T-cell (primary cell): ENCODE results near the gene NEIL3. TPM values are rescaled to one million over a fixed set of nuclear protein-coding genes. Genes with fewer than 3 reads are reported as not detected.

Source experiments
- ATAC-seq, 4 experiments: fragments of 200-7000 bp in 3 of 4; fragments of 150-1000 bp in 1 of 4; cut with Tn5 transposase; replicated peaks in 1 of 4; 1 replicate in 3 of 4; 2 replicates in 1 of 4; pipeline ENCODE4 v1.10.0; 2021; ENCODE audit warnings: moderate library complexity in 3 of 4, mild to moderate bottlenecking in 2 of 4, moderate number of reproducible peaks in 1 of 4
- CTCF ChIA-PET, 2 donors: fragments of 300-600 bp; sonication (Branson Sonifier 250); formaldehyde crosslinking; loops; one replicate each; lab custom pipeline; 2022; ENCODE audit warnings: antibody characterized with exemption in 2 of 2; lab: Charles Lee
- POLR2A ChIA-PET, 2 donors: fragments of 300-600 bp; sonication (Branson Sonifier 250); formaldehyde crosslinking; loops; one replicate each; lab custom pipeline; 2022; ENCODE audit warnings: antibody characterized with exemption in 2 of 2; lab: Charles Lee
- DNase-seq, 35 experiments: peaks; one replicate each; pipeline versions ENCODE4 v3.0.0 to v3.0.0-alpha.2; 2013 to 2023
- H3K27ac ChIP-seq: one replicate; pipeline ENCODE4 v1.5.1; 2013; ENCODE audit warnings: low read length
- H3K27me3 ChIP-seq, 2 experiments: replicated peaks in 1 of 2; 1 replicate in 1 of 2; 2 replicates in 1 of 2; pipeline versions ENCODE4 v1.6.1 to v1.7.0; 2013; ENCODE audit warnings: low read length in 1 of 2, mixed read lengths in 1 of 2; ENCODE audit not compliant: control insufficient read depth in 2 of 2, insufficient read depth in 2 of 2; ENCODE audit errors: extremely low read depth in 1 of 2
- H3K36me3 ChIP-seq, 2 donors: 1 replicate in 1 of 2; 2 replicates in 1 of 2; pipeline versions ENCODE4 v1.6.1 to v1.7.0; 2013; ENCODE audit warnings: low read length in 1 of 2; ENCODE audit not compliant: control insufficient read depth in 2 of 2, insufficient read depth in 1 of 2; ENCODE audit errors: extremely low read depth in 1 of 2
- H3K4me1 ChIP-seq, 2 experiments: 1 replicate in 1 of 2; 2 replicates in 1 of 2; pipeline versions ENCODE4 v1.6.1 to v1.7.0; 2013; ENCODE audit warnings: low read length in 2 of 2, mixed read lengths in 1 of 2; ENCODE audit not compliant: insufficient read depth in 2 of 2, control insufficient read depth in 1 of 2; ENCODE audit errors: extremely low read depth in 1 of 2
- H3K4me3 ChIP-seq, 2 donors: 1 replicate in 1 of 2; 2 replicates in 1 of 2; pipeline versions ENCODE4 v1.5.1 to v1.7.0; 2013; ENCODE audit warnings: mild to moderate bottlenecking in 2 of 2, low read length in 1 of 2, moderate library complexity in 1 of 2; ENCODE audit not compliant: control insufficient read depth in 1 of 2; ENCODE audit errors: extremely low read depth in 1 of 2
- H3K9me3 ChIP-seq: 2 replicates; pipeline ENCODE4 v1.7.0; 2013
- H3K27ac Mint-ChIP-seq, 2 donors: one replicate each; pipeline ENCODE4 v1.8.0; 2020 to 2021; ENCODE audit warnings: mild to moderate bottlenecking in 2 of 2, mixed read lengths in 2 of 2
- H3K27me3 Mint-ChIP-seq, 2 donors: one replicate each; pipeline ENCODE4 v1.8.0; 2021 to 2022; ENCODE audit warnings: mixed read lengths in 2 of 2
- H3K36me3 Mint-ChIP-seq: one replicate; pipeline ENCODE4 v1.8.0; 2021; ENCODE audit warnings: mixed read lengths
- H3K4me1 Mint-ChIP-seq, 3 donors: one replicate each; pipeline ENCODE4 v1.8.0; 2020 to 2022; ENCODE audit warnings: mixed read lengths in 3 of 3, mild to moderate bottlenecking in 1 of 3
- H3K4me3 Mint-ChIP-seq, 3 donors: one replicate each; pipeline ENCODE4 v1.8.0; 2020 to 2022; ENCODE audit warnings: mild to moderate bottlenecking in 3 of 3, mixed read lengths in 3 of 3, moderate library complexity in 3 of 3
- H3K9me3 Mint-ChIP-seq, 3 donors: one replicate each; pipeline ENCODE4 v1.8.0; 2020 to 2022; ENCODE audit warnings: mixed read lengths in 3 of 3
- WGBS: methylation state at CpG from one replicate; pipeline ENCODE4 v1.1.5; 2013; ENCODE audit warnings: missing lambda C conversion rate; ENCODE audit not compliant: insufficient coverage; 5-methylcytosine and 5-hydroxymethylcytosine counted together
- total RNA-seq, 35 experiments: library from RNA in 6 of 35; stranded (reverse) in 6 of 35; fragments of 120-200 nt in 1 of 35; gene quantifications; one replicate each; pipeline versions ENCODE4 v1.2.1 to v1.2.4 and lab custom pipeline; 2013 to 2026

Gene NEIL3
- total RNA-seq, 5 donors from 2014 or later (not counting 1 experiment from before 2014, with no cell fraction given) = 0.25 to 0.90 (median 0.44) TPM

DNA sequence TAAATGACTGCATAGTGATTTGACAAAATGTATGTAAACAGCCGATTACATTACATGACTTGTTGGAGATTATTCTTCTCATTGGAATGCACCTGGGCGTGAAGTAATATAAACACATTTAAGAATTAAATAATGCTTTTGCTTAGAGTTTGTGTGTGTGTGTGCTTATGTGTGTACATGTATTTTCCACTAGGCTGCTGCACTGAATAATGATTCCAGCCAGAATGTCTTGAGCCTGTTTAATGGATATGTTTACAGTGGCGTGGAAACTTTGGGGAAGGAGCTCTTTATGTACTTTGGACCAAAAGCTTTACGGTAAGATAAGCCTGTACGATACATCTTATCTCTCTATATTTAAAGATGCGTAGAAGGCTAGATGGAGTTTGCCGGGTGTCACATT lies 12.6 kb downstream of the NEIL3 start:
- no peak overlapping the region for H3K4me3 Mint-ChIP-seq

DNA sequence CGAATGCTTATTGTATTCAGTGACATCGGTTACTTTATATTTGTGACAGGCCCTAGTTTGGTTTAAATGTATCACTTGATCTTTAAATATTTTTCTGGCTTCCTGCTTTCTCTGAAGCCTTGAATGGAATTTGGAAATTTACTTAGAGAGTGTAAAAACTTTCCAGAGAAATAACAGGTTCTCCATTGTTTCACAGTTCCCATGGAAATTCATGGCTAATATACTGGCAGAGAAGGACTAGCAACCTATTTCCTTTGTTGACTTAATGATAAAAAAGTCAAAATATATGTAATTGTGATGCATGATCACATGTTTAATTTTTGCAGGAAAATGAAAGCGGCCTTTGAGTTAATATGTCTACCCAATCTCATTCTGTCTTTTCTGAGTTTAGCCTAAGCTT lies 13.2 kb downstream of the NEIL3 start:
- Mint-ChIP-seq H3K4me1 (peaks cover 22 to 60% (median 33%) of the 10 kb centered on the region in 3 donors), H3K9me3 (no peaks in the 10 kb centered on the region), H3K36me3 (no peaks in the 10 kb centered on the region), H3K4me3 (no peak overlapping the region), H3K27ac (no peak overlapping the region), H3K27me3 (no peaks in the 10 kb centered on the region)
- DNase-seq (no peak), ATAC-seq (no peak)
- ChIA-PET POLR2A (interaction anchor here in 1 of 2 donors (1.5 kb wide), 1 partner anchor 8 kb away, joined by 3 read pairs; no protein-coding TSS in a partner anchor), CTCF (interaction anchor here in 1 of 2 donors (0.6 to 1.3 kb wide), 2 partner anchors 13 kb away, joined by 4 to 5 read pairs; partner anchors contain the start of gene NEIL3)
- no CpG with 5 or more reads among the region's 3 CpGs for WGBS
- H3K27me3 ChIP-seq = no peaks in the 10 kb centered on the region
- no peak overlapping the region for H3K27ac ChIP-seq
- H3K36me3 ChIP-seq = no peaks in the 10 kb centered on the region
- peaks cover 2 to 16% of the 10 kb centered on the region in 2 experiments for H3K4me1 ChIP-seq
- no peak overlapping the region for H3K4me3 ChIP-seq
- no peaks in the 10 kb centered on the region for H3K9me3 ChIP-seq

More for the DNA sequence above, 12.6 kb downstream of the NEIL3 start:
- CTCF ChIA-PET = interaction anchor here in 1 of 2 donors (0.6 to 1.3 kb wide), 3 partner anchors 12 to 15 kb away, joined by 3 to 5 read pairs (median 4); partner anchors contain the start of gene NEIL3
- POLR2A ChIA-PET = interaction anchor here (0.9 to 1.5 kb wide), 3 partner anchors 8 to 11 kb away, joined by 3 read pairs; no protein-coding TSS in a partner anchor
- peaks cover 22 to 61% (median 34%) of the 10 kb centered on the region in 3 donors for H3K4me1 Mint-ChIP-seq
- no peaks in the 10 kb centered on the region for H3K36me3 Mint-ChIP-seq
- H3K36me3 ChIP-seq = no peaks in the 10 kb centered on the region
- ATAC-seq (no peak), DNase-seq (no peak)
- no peaks in the 10 kb centered on the region for H3K9me3 Mint-ChIP-seq
- no peaks in the 10 kb centered on the region for H3K27me3 Mint-ChIP-seq
- H3K27me3 ChIP-seq = no peaks in the 10 kb centered on the region
- WGBS = no CpG with 5 or more reads among the region's 7 CpGs
- H3K9me3 ChIP-seq = no peaks in the 10 kb centered on the region
- H3K4me1 ChIP-seq = peaks cover 6 to 16% of the 10 kb centered on the region in 2 experiments
- H3K27ac ChIP-seq = no peak overlapping the region
- no peak overlapping the region for H3K27ac Mint-ChIP-seq
- no peak overlapping the region for H3K4me3 ChIP-seq

DNA sequence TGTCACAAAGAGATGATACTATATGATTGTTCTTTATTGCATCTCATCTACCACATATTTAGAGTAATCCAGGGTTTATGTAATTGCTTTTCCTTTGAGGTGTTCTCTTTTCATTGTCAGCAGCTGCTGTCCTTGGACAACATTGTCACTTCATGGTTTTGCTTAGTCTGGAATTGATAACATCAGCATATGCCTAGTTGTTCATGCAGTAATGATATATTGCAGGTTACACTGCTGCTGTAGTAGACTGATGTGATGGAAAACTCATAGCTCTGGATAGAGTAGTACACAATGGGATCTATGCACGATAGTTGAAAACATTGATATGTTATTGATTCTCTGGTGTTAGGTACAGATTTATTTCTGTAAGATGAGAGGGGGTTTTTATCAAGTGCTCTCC lies 13.7 kb downstream of the NEIL3 start:
- H3K4me3 Mint-ChIP-seq = peak overlapping the region in 1 of 3 donors; percentile 3
- no peaks in the 10 kb centered on the region for H3K27me3 ChIP-seq
- ATAC-seq (no peak), DNase-seq (no peak)
- peaks cover 17 to 59% (median 33%) of the 10 kb centered on the region in 3 donors for H3K4me1 Mint-ChIP-seq
- no peak overlapping the region for H3K27ac ChIP-seq
- H3K27me3 Mint-ChIP-seq = no peaks in the 10 kb centered on the region
- POLR2A ChIA-PET = interaction anchor here in 1 of 2 donors (0.5 kb wide), 1 partner anchor 58 kb away, joined by 7 read pairs; no protein-coding TSS in a partner anchor
- H3K9me3 Mint-ChIP-seq = no peaks in the 10 kb centered on the region
- H3K27ac Mint-ChIP-seq = no peak overlapping the region
- H3K36me3 ChIP-seq = no peaks in the 10 kb centered on the region
- peaks cover under 1 to 16% of the 10 kb centered on the region in 2 experiments for H3K4me1 ChIP-seq
- 75% methylated on average over 1 of the region's 1 CpG for WGBS
- no peaks in the 10 kb centered on the region for H3K9me3 ChIP-seq
- no peak overlapping the region for H3K4me3 ChIP-seq
- H3K36me3 Mint-ChIP-seq = no peaks in the 10 kb centered on the region
- CTCF ChIA-PET = no interaction called here

DNA sequence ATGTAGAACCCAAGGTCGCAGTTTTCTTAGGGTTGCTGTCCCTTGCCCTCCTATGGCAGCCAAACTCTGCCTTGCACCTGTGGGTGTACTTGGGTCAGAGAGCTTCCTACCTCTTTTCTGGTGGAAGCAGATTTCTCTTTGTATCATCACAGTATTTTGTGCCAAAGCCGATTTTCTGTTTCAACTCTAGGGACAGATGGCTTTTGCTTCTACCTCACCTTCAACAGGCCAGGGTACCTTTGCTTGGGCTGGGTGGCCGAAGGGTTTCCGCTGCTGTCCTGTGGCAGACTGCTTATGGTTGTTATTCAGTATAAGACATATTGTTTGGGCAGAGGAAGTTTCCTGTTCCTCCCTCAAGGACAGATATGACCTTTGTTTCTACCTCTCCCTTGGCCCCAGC lies 22.4 kb downstream of the NEIL3 start:
- H3K27ac Mint-ChIP-seq = no peak overlapping the region

DNA sequence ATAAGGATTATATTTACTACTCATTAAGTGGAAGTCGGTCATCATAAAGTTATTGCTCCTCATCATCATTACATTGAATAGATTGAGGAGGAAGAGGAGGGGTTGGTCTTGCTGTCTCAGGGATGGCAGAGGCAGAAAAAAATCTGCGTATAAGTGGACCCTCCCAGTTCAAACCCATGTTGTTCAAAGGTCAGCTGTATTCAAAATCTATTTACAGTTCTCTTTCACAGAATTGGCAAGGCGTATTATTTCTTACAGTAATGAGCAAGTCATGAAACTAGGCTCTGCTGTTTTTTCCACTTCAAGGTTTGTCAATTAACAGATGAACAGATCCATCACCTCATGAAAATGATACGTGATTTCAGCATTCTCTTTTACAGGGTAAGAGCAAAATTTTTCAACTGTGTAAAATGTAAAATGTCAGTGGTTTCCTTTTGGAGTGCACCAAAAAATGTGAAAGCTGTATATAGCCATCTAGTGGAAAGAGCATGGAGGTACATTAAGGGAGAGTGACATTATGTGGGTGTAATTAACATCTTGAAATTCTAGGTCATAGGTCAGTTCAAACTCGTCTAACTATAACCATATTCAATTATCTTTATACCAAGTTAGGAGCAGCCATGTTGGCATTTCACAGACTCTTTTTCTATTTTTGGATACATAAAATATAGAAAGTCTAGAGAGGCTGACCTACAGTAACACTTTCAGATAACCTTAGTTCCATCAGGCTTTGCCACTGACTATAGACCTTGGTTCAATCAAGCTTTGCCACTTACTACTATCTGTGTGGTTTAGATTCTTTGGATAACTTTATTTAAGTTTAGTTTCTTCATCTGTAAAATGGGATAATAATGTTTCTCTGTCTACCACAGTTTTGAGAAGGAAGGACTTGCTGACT lies 30.1 kb downstream of the NEIL3 start:
- peak in 1 of 35 experiments; percentile 62 for DNase-seq
- Histone ChIP-seq H3K36me3 (no peaks in the 10 kb centered on the region), H3K27ac (no peak overlapping the region), H3K4me3 (no peak overlapping the region), H3K9me3 (no peaks in the 10 kb centered on the region), H3K4me1 (no peaks in the 10 kb centered on the region), H3K27me3 (no peaks in the 10 kb centered on the region)
- ATAC-seq = peak; percentile 73 to 91 (median 78)
- no peaks in the 10 kb centered on the region for H3K36me3 Mint-ChIP-seq
- POLR2A ChIA-PET = no interaction called here
- H3K4me3 Mint-ChIP-seq = no peak overlapping the region
- CTCF ChIA-PET = interaction anchor here (0.8 to 6.5 kb wide), 13 partner anchors 9 to 292 kb away, joined by 3 to 61 read pairs (median 4); partner anchors contain the start of gene NEIL3 (in 2 of the 2)
- WGBS = no CpG with 5 or more reads among the region's 5 CpGs
- H3K27me3 Mint-ChIP-seq = no peaks in the 10 kb centered on the region
- H3K27ac Mint-ChIP-seq = no peak overlapping the region
- H3K4me1 Mint-ChIP-seq = peaks cover 4 to 15% (median 5%) of the 10 kb centered on the region in 3 donors
- no peaks in the 10 kb centered on the region for H3K9me3 Mint-ChIP-seq

More for the DNA sequence above, 22.4 kb downstream of the NEIL3 start:
- Mint-ChIP-seq H3K9me3 (peaks cover 0 to 10% (median 9%) of the 10 kb centered on the region in 3 donors), H3K27me3 (no peaks in the 10 kb centered on the region), H3K4me1 (peaks cover 4 to 30% (median 4%) of the 10 kb centered on the region in 3 donors), H3K4me3 (no peak overlapping the region), H3K36me3 (no peaks in the 10 kb centered on the region)
- peaks cover 0 to 2% of the 10 kb centered on the region in 2 donors for H3K36me3 ChIP-seq
- H3K9me3 ChIP-seq = peaks cover 2% of the 10 kb centered on the region
- H3K27ac ChIP-seq = no peak overlapping the region
- no peaks in the 10 kb centered on the region for H3K27me3 ChIP-seq
- 80% methylated on average over 1 of the region's 4 CpGs for WGBS
- ChIA-PET CTCF (interaction anchor here (0.9 to 1.3 kb wide), 3 partner anchors 21 to 82 kb away, joined by 3 to 4 read pairs (median 3); no protein-coding TSS in a partner anchor), POLR2A (no interaction called here)
- ATAC-seq (no peak), DNase-seq (no peak)
- peaks cover 0 to 5% of the 10 kb centered on the region in 2 experiments for H3K4me1 ChIP-seq
- H3K4me3 ChIP-seq = no peak overlapping the region

DNA sequence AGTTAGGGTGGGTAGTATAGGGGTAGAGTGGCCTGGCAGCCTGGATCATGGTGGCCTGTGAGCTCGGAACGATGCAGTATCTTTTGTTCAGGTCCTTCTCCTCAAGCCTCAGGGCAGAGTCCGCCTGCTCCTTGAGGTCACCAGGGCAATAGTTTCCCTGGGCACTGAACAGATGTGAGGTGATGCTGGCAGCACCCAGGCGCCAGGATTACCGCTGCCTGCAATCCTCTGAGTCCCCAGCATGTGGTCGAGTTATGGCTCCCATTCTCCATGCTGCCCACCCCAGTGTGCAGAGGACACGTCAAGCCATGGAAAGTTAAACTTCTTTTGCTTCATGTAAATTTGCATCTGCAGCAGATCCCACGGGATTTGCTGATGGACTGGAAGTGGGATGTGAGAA lies 38.7 kb downstream of the NEIL3 start:
- H3K36me3 Mint-ChIP-seq = no peaks in the 10 kb centered on the region
- WGBS = 98% methylated on average over 7 of the region's 8 CpGs

More for the DNA sequence above, 38.7 kb downstream of the NEIL3 start:
- no peak overlapping the region for H3K27ac ChIP-seq
- ChIA-PET POLR2A (no interaction called here), CTCF (interaction anchor here in 1 of 2 donors (0.5 to 0.8 kb wide), 2 partner anchors 10 to 100 kb away, joined by 3 read pairs; no protein-coding TSS in a partner anchor)
- ATAC-seq (no peak), DNase-seq (no peak)
- no peaks in the 10 kb centered on the region for H3K27me3 ChIP-seq
- Mint-ChIP-seq H3K4me1 (peaks cover 0 to 5% (median 0%) of the 10 kb centered on the region in 3 donors), H3K27me3 (no peaks in the 10 kb centered on the region), H3K9me3 (no peaks in the 10 kb centered on the region), H3K4me3 (no peak overlapping the region), H3K27ac (no peak overlapping the region)
- H3K4me3 ChIP-seq = no peak overlapping the region
- no peaks in the 10 kb centered on the region for H3K9me3 ChIP-seq
- H3K36me3 ChIP-seq = no peaks in the 10 kb centered on the region
- H3K4me1 ChIP-seq = no peaks in the 10 kb centered on the region
